ENCODE measurements around the gene MRPS5. TPM values are rescaled to one million over a fixed set of nuclear protein-coding genes. Genes with fewer than 3 reads are reported as not detected.
"Not testable (repeated sequence)": the region's sequence is repeated elsewhere in the genome, so short reads cannot be mapped to it uniquely, and the experiment has no call there.

MRPS5 gene
- total and polyA plus RNA-seq, 8 donors = 28.6 to 78.2 (median 47.2) TPM

- DNase-seq = no peak
- TF ChIP-seq POLR2A (IDR thresholded peaks at IDR 0.05) = no peak
- TF ChIP-seq EP300 (IDR thresholded peaks at IDR 0.05) = no peak
- Histone ChIP-seq H3K4me3 (no peak overlapping the region), H3K4me1 (peaks cover 17 to 34% (median 26%) of the 10 kb centered on the region in 4 donors), H3K27ac (peak overlapping the region in 3 of 5 donors; percentile 20 to 48 (median 46)), H3K36me3 (no peaks in the 10 kb centered on the region), H3K27me3 (peaks cover 0 to 8% (median 0%) of the 10 kb centered on the region in 3 donors), H3K9me3 (no peaks in the 10 kb centered on the region)
- 81 to 100% (median 89%) methylated on average over 1 of the region's 1 CpG for WGBS, 5 donors
- intact Hi-C loops (cut with DNase I; ENCODE audit: low total_unique reads) = no loop called here
Measured at GRCh38 chr2:95039363-95039762, 82.2 kb downstream of the MRPS5 start.

GRCh38 chr2:95038635-95039298 is 82.8 kb downstream of the MRPS5 start:
- intact Hi-C loops (cut with DNase I; ENCODE audit: low total_unique reads) = no loop called here
- WGBS, 5 donors = 89 to 97% (median 94%) methylated on average over 4 of the region's 4 CpGs
- peak overlapping the region in 2 of 5 donors; percentile 46 to 48 for H3K27ac ChIP-seq

DNA sequence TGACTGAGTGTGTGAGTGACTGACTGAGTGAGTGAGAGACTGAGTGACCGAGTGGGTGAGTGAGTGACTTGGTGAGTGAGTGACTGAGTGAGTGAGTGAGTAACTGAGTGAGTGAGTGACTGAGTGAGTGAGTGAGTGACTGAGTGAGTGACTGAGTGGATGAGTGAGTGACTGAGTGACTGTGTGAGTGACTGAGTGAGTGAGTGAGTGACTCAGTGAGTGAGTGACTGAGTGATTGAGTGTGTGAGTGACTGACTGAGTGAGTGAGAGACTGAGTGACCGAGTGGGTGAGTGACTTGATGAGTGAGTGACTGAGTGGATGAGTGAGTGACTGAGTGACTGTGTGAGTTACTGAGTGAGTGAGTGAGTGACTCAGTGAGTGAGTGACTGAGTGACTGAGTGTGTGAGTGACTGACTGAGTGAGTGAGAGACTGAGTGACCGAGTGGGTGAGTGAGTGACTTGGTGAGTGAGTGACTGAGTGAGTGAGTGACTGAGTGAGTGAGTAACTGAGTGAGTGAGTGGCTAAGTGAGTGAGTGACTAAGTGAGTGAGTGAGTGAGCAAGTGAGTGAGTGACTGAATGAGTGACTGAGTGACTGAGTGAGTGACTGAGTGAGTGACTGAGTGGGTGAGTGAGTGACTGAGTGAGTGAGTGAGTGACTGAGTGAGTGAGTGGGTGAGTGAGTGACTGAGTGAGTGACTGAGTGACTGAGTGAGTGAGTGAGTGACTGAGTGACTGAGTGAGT is 83.6 kb downstream of the MRPS5 start:
- H3K4me3 ChIP-seq; intact Hi-C loops (cut with DNase I; ENCODE audit: low total_unique reads); H3K9me3 ChIP-seq; H3K36me3 ChIP-seq; DNase-seq: not testable (repeated sequence)
- 86 to 91% (median 89%) methylated on average over 3 of the region's 3 CpGs for WGBS, 5 donors
- Histone ChIP-seq H3K4me1 (peaks cover 7 to 21% (median 13%) of the 10 kb centered on the region in 4 donors), H3K27me3 (peaks cover 0 to 21% (median 0%) of the 10 kb centered on the region in 3 donors), H3K27ac (peak overlapping the region in 2 of 5 donors; percentile 6 to 17)

More at GRCh38 chr2:95038635-95039298, 82.8 kb downstream of the MRPS5 start:
- H3K27me3 ChIP-seq = peaks cover 0 to 14% (median 0%) of the 10 kb centered on the region in 3 donors
- H3K9me3 ChIP-seq = no peaks in the 10 kb centered on the region
- H3K4me1 ChIP-seq = peaks cover 15 to 28% (median 21%) of the 10 kb centered on the region in 4 donors
- no peak overlapping the region for H3K4me3 ChIP-seq
- no peak for DNase-seq
- H3K36me3 ChIP-seq = no peaks in the 10 kb centered on the region
- no peak for TF ChIP-seq POLR2A (IDR thresholded peaks at IDR 0.05)
- no peak for TF ChIP-seq POLR2AphosphoS5 (IDR thresholded peaks at IDR 0.05)
- TF ChIP-seq, protein P1, sequence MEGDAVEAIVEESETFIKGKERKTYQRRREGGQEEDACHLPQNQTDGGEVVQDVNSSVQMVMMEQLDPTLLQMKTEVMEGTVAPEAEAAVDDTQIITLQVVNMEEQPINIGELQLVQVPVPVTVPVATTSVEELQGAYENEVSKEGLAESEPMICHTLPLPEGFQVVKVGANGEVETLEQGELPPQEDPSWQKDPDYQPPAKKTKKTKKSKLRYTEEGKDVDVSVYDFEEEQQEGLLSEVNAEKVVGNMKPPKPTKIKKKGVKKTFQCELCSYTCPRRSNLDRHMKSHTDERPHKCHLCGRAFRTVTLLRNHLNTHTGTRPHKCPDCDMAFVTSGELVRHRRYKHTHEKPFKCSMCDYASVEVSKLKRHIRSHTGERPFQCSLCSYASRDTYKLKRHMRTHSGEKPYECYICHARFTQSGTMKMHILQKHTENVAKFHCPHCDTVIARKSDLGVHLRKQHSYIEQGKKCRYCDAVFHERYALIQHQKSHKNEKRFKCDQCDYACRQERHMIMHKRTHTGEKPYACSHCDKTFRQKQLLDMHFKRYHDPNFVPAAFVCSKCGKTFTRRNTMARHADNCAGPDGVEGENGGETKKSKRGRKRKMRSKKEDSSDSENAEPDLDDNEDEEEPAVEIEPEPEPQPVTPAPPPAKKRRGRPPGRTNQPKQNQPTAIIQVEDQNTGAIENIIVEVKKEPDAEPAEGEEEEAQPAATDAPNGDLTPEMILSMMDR (IDR thresholded peaks at IDR 0.05) = no peak
- no peak for TF ChIP-seq EP300 (IDR thresholded peaks at IDR 0.05)

DNA sequence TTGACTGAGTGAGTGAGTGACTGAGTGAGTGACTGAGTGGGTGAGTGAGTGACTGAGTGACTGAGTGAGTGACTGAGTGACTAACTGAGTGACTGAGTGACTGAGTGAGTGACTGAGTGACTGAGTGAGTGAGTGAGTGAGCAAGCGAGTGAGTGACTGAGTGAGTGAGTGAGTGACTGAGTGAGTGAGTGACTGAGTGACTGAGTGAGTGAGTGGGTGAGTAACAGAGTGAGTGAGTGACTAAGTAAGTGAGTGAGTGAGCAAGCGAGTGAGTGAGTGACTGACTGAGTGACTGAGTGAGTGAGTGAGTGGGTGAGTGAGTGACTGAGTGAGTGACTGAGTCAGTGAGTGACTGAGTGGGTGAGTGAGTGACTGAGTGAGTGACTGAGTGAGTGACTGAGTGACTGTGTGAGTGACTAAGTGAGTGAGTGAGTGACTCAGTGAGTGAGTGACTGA is 84.2 kb downstream of the MRPS5 start:
- 87 to 95% (median 90%) methylated on average over 2 of the region's 2 CpGs for WGBS, 5 donors
- Histone ChIP-seq H3K4me3 (no peak overlapping the region), H3K9me3 (no peaks in the 10 kb centered on the region), H3K4me1 (peaks cover 1 to 15% (median 7%) of the 10 kb centered on the region in 4 donors), H3K36me3 (no peaks in the 10 kb centered on the region), H3K27me3 (peaks cover 0 to 27% (median 0%) of the 10 kb centered on the region in 3 donors), H3K27ac (peak overlapping the region in 2 of 5 donors; percentile 6 to 17)
- DNase-seq = no peak
- no peak for TF ChIP-seq EP300 (IDR thresholded peaks at IDR 0.05)
- TF ChIP-seq POLR2AphosphoS5 (IDR thresholded peaks at IDR 0.05) = no peak
- TF ChIP-seq, protein P1 (IDR thresholded peaks at IDR 0.05) = no peak
- intact Hi-C loops (cut with DNase I; ENCODE audit: low total_unique reads) = no loop called here

DNA sequence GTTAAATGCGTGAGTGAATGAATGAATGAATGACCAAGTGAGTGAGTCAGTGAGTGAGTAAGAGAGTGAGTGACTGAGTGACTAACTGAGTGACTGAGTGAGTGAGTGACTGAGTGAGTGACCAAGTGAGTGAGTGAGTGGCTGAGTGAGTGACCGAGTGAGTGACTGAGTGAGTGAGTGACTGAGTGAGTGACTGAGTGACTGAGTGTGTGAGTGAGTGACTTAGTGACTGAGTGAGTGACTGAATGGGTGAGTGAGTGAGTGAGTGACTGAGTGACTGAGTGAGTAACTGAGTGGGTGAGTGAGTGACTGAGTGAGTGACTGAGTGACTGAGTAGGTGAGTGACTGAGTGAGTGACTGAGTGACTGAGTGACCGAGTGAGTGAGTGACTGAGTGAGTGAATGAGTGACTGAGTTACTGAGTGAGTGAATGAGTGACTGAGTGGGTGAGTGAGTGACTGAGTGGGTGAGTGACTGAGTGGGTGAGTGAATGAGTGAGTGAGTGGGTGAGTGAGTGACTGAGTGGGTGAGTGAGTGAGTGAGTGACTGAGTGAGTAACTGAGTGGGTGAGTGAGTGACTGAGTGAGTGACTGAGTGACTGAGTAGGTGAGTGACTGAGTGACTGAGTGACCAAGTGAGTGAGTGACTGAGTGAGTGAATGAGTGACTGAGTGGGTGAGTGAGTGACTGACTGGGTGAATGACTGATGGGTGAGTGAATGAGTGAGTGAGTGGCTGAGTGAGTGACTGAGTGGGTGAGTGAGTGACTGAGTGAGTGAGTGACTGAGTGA is 84.8 kb downstream of the MRPS5 start:
- no peak overlapping the region for H3K4me3 ChIP-seq
- TF ChIP-seq, protein P1 (IDR thresholded peaks at IDR 0.05) = no peak
- TF ChIP-seq POLR2A (IDR thresholded peaks at IDR 0.05) (no peak), EP300 (IDR thresholded peaks at IDR 0.05) (no peak), POLR2AphosphoS5 (IDR thresholded peaks at IDR 0.05) (no peak)
- no peak for DNase-seq
- intact Hi-C loops (cut with DNase I; ENCODE audit: low total_unique reads) = no loop called here
- peaks cover 0 to 9% (median 1%) of the 10 kb centered on the region in 4 donors for H3K4me1 ChIP-seq
- H3K36me3 ChIP-seq = no peaks in the 10 kb centered on the region
- no peaks in the 10 kb centered on the region for H3K9me3 ChIP-seq
- no peak overlapping the region for H3K27ac ChIP-seq
- H3K27me3 ChIP-seq = peaks cover 0 to 33% (median 0%) of the 10 kb centered on the region in 3 donors
- WGBS, 5 donors = 89 to 95% (median 91%) methylated on average over 3 of the region's 3 CpGs
